H1 (cell line): ENCODE measurements around the gene PDHB. TPM values are rescaled to one million over a fixed set of nuclear protein-coding genes. Genes with fewer than 3 reads are reported as not detected.

Source experiments
- CTCF ChIA-PET: fragments of 300-600 bp; sonication (Branson Sonifier 250); formaldehyde crosslinking; loops from one replicate; lab custom pipeline; 2021; ENCODE audit not compliant: partially characterized antibody; lab: Charles Lee
- POLR2A ChIA-PET: fragments of 300-600 bp; sonication (Branson Sonifier 250); formaldehyde crosslinking; loops from one replicate; lab custom pipeline; 2021; ENCODE audit warnings: inconsistent platforms; ENCODE audit not compliant: partially characterized antibody; lab: Charles Lee
- DNase-seq, 2 experiments: peaks; one replicate each; pipeline versions ENCODE4 v3.0.0 to v3.0.0-alpha.2; 2010 to 2022; ENCODE audit warnings: low spot score in 2 of 2, low read depth in 1 of 2, mixed read lengths in 1 of 2
- FAIRE-seq: peaks from 2 replicates; lab custom pipeline; 2011; peaks lifted over from hg19 to GRCh38; lab: Jason Lieb, UNC
- H2AFZ ChIP-seq: 2 replicates; pipeline ENCODE4 v1.8.1; 2012; ENCODE audit warnings: low read length, inconsistent platforms
- H2AK5ac ChIP-seq: 2 replicates; pipeline ENCODE4 v1.6.1; 2013; ENCODE audit warnings: low read depth, low read length
- H2BK120ac ChIP-seq: replicated peaks from 2 replicates; pipeline ENCODE3; 2013; ENCODE audit warnings: low read depth, low read length, inconsistent platforms
- H2BK12ac ChIP-seq: 2 replicates; pipeline ENCODE4 v1.6.1; 2013; ENCODE audit warnings: low read depth, low read length
- H2BK15ac ChIP-seq: 2 replicates; pipeline ENCODE4 v1.6.1; 2013; ENCODE audit warnings: low read length
- H2BK20ac ChIP-seq: 2 replicates; pipeline ENCODE4 v1.6.1; 2013; ENCODE audit warnings: low read length
- H2BK5ac ChIP-seq: 2 replicates; pipeline ENCODE4 v1.6.1; 2013; ENCODE audit warnings: low read depth, low read length
- H3K14ac ChIP-seq: 2 replicates; pipeline ENCODE4 v1.6.1; 2013; ENCODE audit warnings: inconsistent platforms; ENCODE audit not compliant: insufficient read length
- H3K18ac ChIP-seq: 2 replicates; pipeline ENCODE4 v1.6.1; 2013; ENCODE audit warnings: low read length; ENCODE audit errors: extremely low read depth
- H3K23ac ChIP-seq: 2 replicates; pipeline ENCODE4 v1.6.1; 2013; ENCODE audit warnings: inconsistent platforms; ENCODE audit not compliant: insufficient read length
- H3K23me2 ChIP-seq: 2 replicates; pipeline ENCODE4 v1.6.1; 2013; ENCODE audit warnings: low read depth, low read length
- H3K27ac ChIP-seq: 2 replicates; pipeline ENCODE4 v1.6.1; 2011; ENCODE audit warnings: low read depth, low read length, inconsistent platforms
- H3K27me3 ChIP-seq, 4 experiments: replicated peaks in 1 of 4; 1 replicate in 1 of 4; 2 replicates in 3 of 4; pipeline versions ENCODE4 v1.6.1 to v1.8.1; 2011 to 2013; ENCODE audit warnings: low read length in 3 of 4, mild to moderate bottlenecking in 3 of 4, inconsistent platforms in 2 of 4, mixed read lengths in 2 of 4, moderate library complexity in 1 of 4; ENCODE audit not compliant: control insufficient read depth in 3 of 4, insufficient read depth in 3 of 4; ENCODE audit errors: extremely low read depth in 1 of 4
- H3K36me3 ChIP-seq, 4 experiments: 2 replicates each; pipeline versions ENCODE4 v1.6.1 to v1.8.1; 2011 to 2013; ENCODE audit warnings: mild to moderate bottlenecking in 4 of 4, low read length in 3 of 4, moderate library complexity in 2 of 4, control low read depth in 1 of 4, inconsistent platforms in 1 of 4; ENCODE audit not compliant: insufficient read depth in 4 of 4, control insufficient read depth in 2 of 4
- H3K4ac ChIP-seq: replicated peaks from 2 replicates; pipeline ENCODE3; 2013; ENCODE audit warnings: low read length, low read depth, mixed read lengths, inconsistent platforms; ENCODE audit not compliant: insufficient read length
- H3K4me1 ChIP-seq, 4 experiments: replicated peaks in 1 of 4; 1 replicate in 1 of 4; 2 replicates in 3 of 4; pipeline versions ENCODE4 v1.6.1 to v1.8.1; 2011 to 2013; ENCODE audit warnings: low read length in 3 of 4, inconsistent platforms in 2 of 4, mixed read lengths in 1 of 4; ENCODE audit not compliant: insufficient read depth in 4 of 4, control insufficient read depth in 3 of 4
- H3K4me2 ChIP-seq, 2 experiments: 2 replicates each; pipeline versions ENCODE4 v1.6.1 to v1.8.1; 2011 to 2013; ENCODE audit warnings: low read depth in 2 of 2, low read length in 2 of 2, control low read depth in 1 of 2, inconsistent platforms in 1 of 2, mild to moderate bottlenecking in 1 of 2; ENCODE audit not compliant: insufficient read depth in 1 of 2
- H3K4me3 ChIP-seq, 4 experiments: fragments of 200-600, 300-600 bp in 1 of 4; sonication (generic), shearing (Covaris generic), sonication (Bioruptor Twin) in 1 of 4; 2 replicates each; pipeline versions ENCODE4 v1.5.1 to v1.8.1; 2011 to 2016; ENCODE audit warnings: low read length in 4 of 4, low read depth in 3 of 4, control low read depth in 2 of 4, inconsistent platforms in 2 of 4, mild to moderate bottlenecking in 2 of 4, mixed read lengths in 1 of 4, moderate library complexity in 1 of 4; ENCODE audit not compliant: insufficient read depth in 2 of 4; ENCODE audit errors: extremely low read depth in 1 of 4
- H3K56ac ChIP-seq: replicated peaks from 2 replicates; pipeline ENCODE3; 2013; ENCODE audit warnings: low read depth, mild to moderate bottlenecking, mixed read lengths, low read length, inconsistent platforms; ENCODE audit not compliant: insufficient read length
- H3K79me1 ChIP-seq: 2 replicates; pipeline ENCODE4 v1.6.1; 2013; ENCODE audit warnings: low read depth, low read length, control low read depth
- H3K79me2 ChIP-seq, 2 experiments: 2 replicates each; pipeline versions ENCODE4 v1.6.1 to v1.8.1; 2012 to 2013; ENCODE audit warnings: low read length in 2 of 2, mild to moderate bottlenecking in 2 of 2, inconsistent platforms in 1 of 2; ENCODE audit not compliant: insufficient read depth in 2 of 2, control insufficient read depth in 1 of 2
- H3K9ac ChIP-seq, 4 experiments: replicated peaks in 1 of 4; 1 replicate in 1 of 4; 2 replicates in 3 of 4; pipeline versions ENCODE4 v1.6.1 to v1.8.1; 2011 to 2013; ENCODE audit warnings: low read depth in 3 of 4, low read length in 3 of 4, control low read depth in 2 of 4, mild to moderate bottlenecking in 2 of 4, moderate library complexity in 2 of 4, inconsistent platforms in 1 of 4; ENCODE audit errors: extremely low read depth in 1 of 4
- H3K9me3 ChIP-seq, 2 experiments: 2 replicates each; pipeline versions ENCODE4 v1.6.1 to v1.8.1; 2012 to 2013; ENCODE audit warnings: mild to moderate bottlenecking in 2 of 2, moderate library complexity in 2 of 2, control low read depth in 1 of 2, inconsistent platforms in 1 of 2, low read depth in 1 of 2, low read length in 1 of 2, mixed read lengths in 1 of 2; ENCODE audit not compliant: insufficient read depth in 2 of 2
- H4K20me1 ChIP-seq, 2 experiments: replicated peaks in 1 of 2; 2 replicates each; pipeline versions ENCODE3 to v1.8.1; 2011 to 2013; ENCODE audit warnings: inconsistent platforms in 2 of 2, low read length in 2 of 2, mild to moderate bottlenecking in 1 of 2; ENCODE audit not compliant: insufficient read depth in 2 of 2, control insufficient read depth in 1 of 2
- H4K5ac ChIP-seq: 2 replicates; pipeline ENCODE4 v1.6.1; 2013; ENCODE audit warnings: low read length, low read depth, mixed read lengths, inconsistent platforms; ENCODE audit not compliant: insufficient read length
- H4K8ac ChIP-seq: 2 replicates; pipeline ENCODE4 v1.8.0; 2013; ENCODE audit warnings: mild to moderate bottlenecking, moderate library complexity, low read length, inconsistent platforms; ENCODE audit not compliant: insufficient read depth; ENCODE audit errors: extremely low read depth
- H4K91ac ChIP-seq: replicated peaks from 2 replicates; pipeline ENCODE3; 2013; ENCODE audit warnings: low read length, mixed read lengths, inconsistent platforms; ENCODE audit not compliant: insufficient read length
- KDM5A ChIP-seq: fragments of 200-600 bp; IDR thresholded peaks from 2 replicates; pipeline ENCODE4 v1.7.1; 2012; ENCODE audit warnings: mild to moderate bottlenecking, low read length, inconsistent platforms, mixed read lengths
- PHF8 ChIP-seq: fragments of 200-600 bp; sonication (generic); conservative IDR thresholded peaks from 2 replicates; pipeline ENCODE4 v1.7.1; 2012; ENCODE audit warnings: low read depth, mild to moderate bottlenecking, inconsistent platforms, low read length, moderate library complexity
- RFX5 ChIP-seq: IDR thresholded peaks from 2 replicates; pipeline ENCODE4 v1.6.1; 2011; ENCODE audit warnings: low read depth, low read length, improper control_type of control experiment, borderline replicate concordance
- TEAD4 ChIP-seq: IDR thresholded peaks from 2 replicates; pipeline ENCODE4 v1.6.1; 2012; ENCODE audit warnings: low read depth, low read length, inconsistent platforms, mixed read lengths
- WGBS, 2 experiments: shearing (Covaris generic) in 1 of 2; methylation state at CpG; one replicate each; pipeline versions ENCODE4 v1.1.6 to v1.1.7; 2013 to 2015; ENCODE audit warnings: low lambda C conversion rate in 2 of 2, mixed read lengths in 2 of 2, inconsistent platforms in 1 of 2, low coverage in 1 of 2, missing lambda C conversion rate in 1 of 2; ENCODE audit not compliant: insufficient replicate concordance in 2 of 2, insufficient coverage in 1 of 2, insufficient read length in 1 of 2; ENCODE audit errors: extremely low coverage in 1 of 2, missing lambda C conversion rate in 1 of 2; 5-methylcytosine and 5-hydroxymethylcytosine counted together
- polyA plus RNA-seq, 7 experiments: library from polyadenylated mRNA; depleted of rRNA in 3 of 7; stranded (reverse) in 5 of 7; unstranded in 2 of 7; fragments of >200 nt in 5 of 7; fragments of 200-250 nt in 2 of 7; gene quantifications; 1 replicate in 5 of 7; 2 replicates in 1 of 7; 4 replicates in 1 of 7; pipeline versions ENCODE4 v1.2.1 to v1.2.3, GENCODE V29; 2011 to 2013; ENCODE audit warnings: missing spikeins in 2 of 7, mixed read lengths in 2 of 7
- total RNA-seq: library from RNA; stranded (reverse); fragmentation: NEBNext Ultra II Directional; extraction: Animal tissue kit (Norgen Biotek cat#: 25700); gene quantifications from 2 replicates; pipeline ENCODE4 v1.2.1, GENCODE V29; 2021
- TF ChIP-seq, protein P1 (sequence below): IDR thresholded peaks from 2 replicates; pipeline ENCODE4 v1.6.1; 2012; ENCODE audit warnings: inconsistent platforms

The PDHB gene
- total and polyA plus RNA-seq, 2 of the 8 experiments (the other 6 are each of a cell fraction or from before 2014, with no cell fraction given) = 90.4 to 140 TPM

DNA sequence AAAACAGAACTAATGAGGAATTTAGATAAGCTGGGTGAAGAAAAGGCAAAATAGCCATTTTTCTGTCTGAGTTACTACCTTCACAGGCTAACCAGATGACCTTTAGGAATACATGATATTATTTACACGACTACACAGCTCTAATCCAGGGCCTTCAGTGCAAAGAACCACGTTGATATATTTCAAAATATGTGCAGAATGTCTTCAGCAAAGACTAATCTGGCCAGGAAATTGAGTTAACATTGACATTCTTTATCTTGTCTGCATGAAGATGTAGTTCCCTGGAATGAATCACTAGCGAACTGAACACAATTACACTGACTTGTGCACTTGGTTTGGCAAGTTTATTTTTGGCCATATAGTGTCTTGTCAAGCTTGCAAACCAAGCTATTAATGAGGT, 41.5 kb downstream of the PDHB start:
- H3K14ac ChIP-seq = no peak overlapping the region
- TF ChIP-seq, protein P1, sequence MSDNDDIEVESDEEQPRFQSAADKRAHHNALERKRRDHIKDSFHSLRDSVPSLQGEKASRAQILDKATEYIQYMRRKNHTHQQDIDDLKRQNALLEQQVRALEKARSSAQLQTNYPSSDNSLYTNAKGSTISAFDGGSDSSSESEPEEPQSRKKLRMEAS = no peak
- TF ChIP-seq KDM5A (no peak), TEAD4 (no peak), PHF8 (no peak), RFX5 (no peak)
- H2BK5ac ChIP-seq = no peak overlapping the region
- no peaks in the 10 kb centered on the region for H3K36me3 ChIP-seq
- DNase-seq (no peak), FAIRE-seq (no peak)
- H2BK20ac ChIP-seq = no peak overlapping the region
- no peak overlapping the region for H3K4me2 ChIP-seq
- no peak overlapping the region for H3K18ac ChIP-seq
- ChIA-PET POLR2A (interaction anchor here (0.7 kb wide), 1 partner anchor 28 kb away, joined by 4 read pairs; no protein-coding TSS in a partner anchor), CTCF (interaction anchor here (0.7 to 3.7 kb wide), 2 partner anchors 17 to 23 kb away, joined by 3 to 17 read pairs; no protein-coding TSS in a partner anchor)
- no peak overlapping the region for H2AFZ ChIP-seq
- H3K27ac ChIP-seq = no peak overlapping the region
- H2AK5ac ChIP-seq = no peak overlapping the region
- H3K23me2 ChIP-seq = no peaks in the 10 kb centered on the region
- H3K9me3 ChIP-seq = no peaks in the 10 kb centered on the region
- H4K20me1 ChIP-seq = no peaks in the 10 kb centered on the region
- no peak overlapping the region for H3K56ac ChIP-seq
- no peak overlapping the region for H3K23ac ChIP-seq
- no peak overlapping the region for H4K91ac ChIP-seq
- H4K8ac ChIP-seq = no peak overlapping the region
- no peak overlapping the region for H2BK120ac ChIP-seq
- no peaks in the 10 kb centered on the region for H3K27me3 ChIP-seq
- no peaks in the 10 kb centered on the region for H3K79me1 ChIP-seq
- no peak overlapping the region for H3K4ac ChIP-seq
- no peak overlapping the region for H4K5ac ChIP-seq
- 55% methylated on average over 3 of the region's 3 CpGs; no CpG with 5 or more reads in 1 of the 2 experiments for WGBS, 2 experiments
- H2BK15ac ChIP-seq = no peak overlapping the region
- no peaks in the 10 kb centered on the region for H3K79me2 ChIP-seq
- H3K4me1 ChIP-seq = peaks cover 2 to 13% (median 10%) of the 10 kb centered on the region in 4 experiments; a peak in 5 of 7 replicates
- H3K4me3 ChIP-seq = no peak overlapping the region
- H3K9ac ChIP-seq = no peak overlapping the region
- H2BK12ac ChIP-seq = no peak overlapping the region
